Breast epithelium (tissue), 4 donors: ENCODE results near the gene IQCE. TPM values are rescaled to one million over a fixed set of nuclear protein-coding genes. Genes with fewer than 3 reads are reported as not detected.

ENCODE experiments used
- DNase-seq, 2 donors: peaks; one replicate each; pipeline ENCODE4 v3.0.0-alpha.2; 2019; ENCODE audit warnings: low spot score in 2 of 2
- H3K27ac ChIP-seq, 2 donors: fragments of 200-600 bp; sonication (generic) in 1 of 2; one replicate each; pipeline ENCODE4 v1.5.1; 2016 to 2019; ENCODE audit warnings: mild to moderate bottlenecking in 1 of 2
- H3K27me3 ChIP-seq, 2 donors: fragments of 200-600 bp; sonication (generic) in 1 of 2; one replicate each; pipeline versions ENCODE4 v1.5.1 to v1.6.0; 2017 to 2019; ENCODE audit warnings: control low read depth in 1 of 2, mild to moderate bottlenecking in 1 of 2
- H3K36me3 ChIP-seq: fragments of 200-600 bp; one replicate; pipeline ENCODE4 v1.5.1; 2019
- H3K4me1 ChIP-seq, 2 donors: fragments of 200-600 bp; sonication (generic); one replicate each; pipeline ENCODE4 v1.5.1; 2016 to 2019; ENCODE audit warnings: control low read depth in 1 of 2
- H3K4me3 ChIP-seq, 3 donors: fragments of 200-600 bp; sonication (generic); 1 replicate in 2 of 3; 2 replicates in 1 of 3; pipeline ENCODE4 v1.5.1; 2016 to 2019; ENCODE audit warnings: mild to moderate bottlenecking in 3 of 3, moderate library complexity in 2 of 3
- H3K9me3 ChIP-seq, 2 donors: fragments of 200-600 bp; sonication (generic) in 1 of 2; one replicate each; pipeline ENCODE4 v1.5.1; 2016 to 2019; ENCODE audit warnings: control low read depth in 1 of 2
- POLR2A ChIP-seq: fragments of 450-650 bp; IDR thresholded peaks from one replicate; pipeline ENCODE4 v1.6.1; 2016; ENCODE audit warnings: antibody characterized with exemption, mild to moderate bottlenecking, moderate library complexity
- POLR2AphosphoS5 ChIP-seq, 3 donors: sonication (generic); formaldehyde crosslinking; IDR thresholded peaks; one replicate each; pipeline ENCODE4 v1.6.1; 2017; ENCODE audit warnings: antibody characterized with exemption in 3 of 3
- intact Hi-C: fragments of 100-400 bp; cut with DNase I; formaldehyde crosslinking; loops from one replicate; pipeline ENCODE4 v1.15.1; 2023; ENCODE audit warnings: low total_unique reads
- total RNA-seq, 3 donors: library from RNA; depleted of rRNA; stranded (reverse); fragments of >200 nt; gene quantifications; one replicate each; pipeline ENCODE4 v1.1.0, GENCODE V29; 2016
- TF ChIP-seq, protein P1 (sequence below), 3 donors: fragments of 450-650 bp; IDR thresholded peaks; one replicate each; pipeline ENCODE4 v1.5.1; 2016 to 2017; ENCODE audit warnings: antibody characterized with exemption in 3 of 3, mild to moderate bottlenecking in 3 of 3, moderate library complexity in 3 of 3

The IQCE gene
- total RNA-seq, 3 donors from 2014 or later: 13.4 to 22.7 (median 13.8) TPM

DNA sequence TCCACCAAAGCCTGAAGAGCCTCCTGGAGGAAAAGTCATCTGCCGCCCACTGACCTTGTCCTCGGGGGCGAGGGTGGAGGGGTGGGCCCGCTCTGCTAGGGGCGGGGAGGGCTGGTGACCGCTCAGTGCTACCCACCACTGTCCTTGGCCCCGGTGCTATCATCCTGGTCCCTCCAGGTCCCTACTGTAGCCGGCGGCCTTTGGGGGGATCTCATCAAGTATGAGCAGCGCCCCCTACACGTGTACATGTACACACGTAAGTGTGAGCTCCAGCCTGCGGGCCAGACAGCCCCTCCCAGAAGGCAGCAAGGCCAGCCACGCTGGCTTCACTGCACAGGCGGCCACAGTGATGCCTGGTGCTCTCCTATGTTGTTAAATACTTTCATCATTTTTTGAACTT lies 92.6 kb downstream of the IQCE start:
- Histone ChIP-seq H3K27ac (no peak overlapping the region), H3K4me1 (no peaks in the 10 kb centered on the region), H3K36me3 (no peaks in the 10 kb centered on the region), H3K27me3 (no peaks in the 10 kb centered on the region), H3K9me3 (no peaks in the 10 kb centered on the region), H3K4me3 (no peak overlapping the region)
- TF ChIP-seq POLR2AphosphoS5 (IDR thresholded peaks at IDR 0.05) (no peak), POLR2A (no peak)
- TF ChIP-seq, protein P1, sequence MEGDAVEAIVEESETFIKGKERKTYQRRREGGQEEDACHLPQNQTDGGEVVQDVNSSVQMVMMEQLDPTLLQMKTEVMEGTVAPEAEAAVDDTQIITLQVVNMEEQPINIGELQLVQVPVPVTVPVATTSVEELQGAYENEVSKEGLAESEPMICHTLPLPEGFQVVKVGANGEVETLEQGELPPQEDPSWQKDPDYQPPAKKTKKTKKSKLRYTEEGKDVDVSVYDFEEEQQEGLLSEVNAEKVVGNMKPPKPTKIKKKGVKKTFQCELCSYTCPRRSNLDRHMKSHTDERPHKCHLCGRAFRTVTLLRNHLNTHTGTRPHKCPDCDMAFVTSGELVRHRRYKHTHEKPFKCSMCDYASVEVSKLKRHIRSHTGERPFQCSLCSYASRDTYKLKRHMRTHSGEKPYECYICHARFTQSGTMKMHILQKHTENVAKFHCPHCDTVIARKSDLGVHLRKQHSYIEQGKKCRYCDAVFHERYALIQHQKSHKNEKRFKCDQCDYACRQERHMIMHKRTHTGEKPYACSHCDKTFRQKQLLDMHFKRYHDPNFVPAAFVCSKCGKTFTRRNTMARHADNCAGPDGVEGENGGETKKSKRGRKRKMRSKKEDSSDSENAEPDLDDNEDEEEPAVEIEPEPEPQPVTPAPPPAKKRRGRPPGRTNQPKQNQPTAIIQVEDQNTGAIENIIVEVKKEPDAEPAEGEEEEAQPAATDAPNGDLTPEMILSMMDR (IDR thresholded peaks at IDR 0.05): no peak
- no peak for DNase-seq
- intact Hi-C loops: no loop called here

GRCh38 chr7:2651847-2652735 lies 93.3 kb downstream of the IQCE start:
- Histone ChIP-seq H3K27ac (no peak overlapping the region), H3K36me3 (no peaks in the 10 kb centered on the region), H3K27me3 (no peaks in the 10 kb centered on the region), H3K4me1 (no peaks in the 10 kb centered on the region), H3K4me3 (no peak overlapping the region), H3K9me3 (no peaks in the 10 kb centered on the region)
- DNase-seq: no peak
- TF ChIP-seq POLR2AphosphoS5 (IDR thresholded peaks at IDR 0.05): no peak
- TF ChIP-seq, protein P1 (IDR thresholded peaks at IDR 0.05): no peak
- TF ChIP-seq POLR2A: no peak
- intact Hi-C loops: no loop called here

DNA sequence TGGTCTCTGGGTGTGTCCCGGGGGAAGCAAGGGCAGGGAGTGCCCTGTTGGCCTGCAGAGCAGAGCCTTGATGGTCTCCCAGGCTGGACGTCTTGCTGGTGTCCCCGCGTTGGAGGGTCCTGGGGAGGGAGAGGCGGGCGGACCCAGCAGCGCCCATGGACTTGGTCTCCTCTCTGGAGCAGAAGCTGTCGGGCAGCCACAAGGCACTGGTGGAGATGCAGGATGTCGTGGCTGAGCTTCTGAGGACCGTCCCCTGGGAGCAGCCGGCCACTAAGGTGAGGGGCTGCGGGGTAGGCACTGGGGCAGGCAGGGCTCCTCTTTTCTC lies 93.9 kb downstream of the IQCE start:
- Histone ChIP-seq H3K36me3 (no peaks in the 10 kb centered on the region), H3K4me3 (no peak overlapping the region), H3K9me3 (no peaks in the 10 kb centered on the region), H3K27ac (no peak overlapping the region), H3K27me3 (no peaks in the 10 kb centered on the region), H3K4me1 (no peaks in the 10 kb centered on the region)
- intact Hi-C loops: no loop called here
- TF ChIP-seq, protein P1 (IDR thresholded peaks at IDR 0.05): no peak
- TF ChIP-seq POLR2AphosphoS5 (IDR thresholded peaks at IDR 0.05): no peak
- DNase-seq: no peak

GRCh38 chr7:2654059-2654458 lies 95.3 kb downstream of the IQCE start:
- TF ChIP-seq POLR2AphosphoS5 (IDR thresholded peaks at IDR 0.05) (no peak), POLR2A (no peak)
- TF ChIP-seq, protein P1 (IDR thresholded peaks at IDR 0.05): no peak
- H3K4me1 ChIP-seq: no peaks in the 10 kb centered on the region
- no peaks in the 10 kb centered on the region for H3K36me3 ChIP-seq
- DNase-seq: no peak
- no peaks in the 10 kb centered on the region for H3K9me3 ChIP-seq
- no peak overlapping the region for H3K27ac ChIP-seq
- intact Hi-C loops: no loop called here
- H3K27me3 ChIP-seq: no peaks in the 10 kb centered on the region
- no peak overlapping the region for H3K4me3 ChIP-seq

DNA sequence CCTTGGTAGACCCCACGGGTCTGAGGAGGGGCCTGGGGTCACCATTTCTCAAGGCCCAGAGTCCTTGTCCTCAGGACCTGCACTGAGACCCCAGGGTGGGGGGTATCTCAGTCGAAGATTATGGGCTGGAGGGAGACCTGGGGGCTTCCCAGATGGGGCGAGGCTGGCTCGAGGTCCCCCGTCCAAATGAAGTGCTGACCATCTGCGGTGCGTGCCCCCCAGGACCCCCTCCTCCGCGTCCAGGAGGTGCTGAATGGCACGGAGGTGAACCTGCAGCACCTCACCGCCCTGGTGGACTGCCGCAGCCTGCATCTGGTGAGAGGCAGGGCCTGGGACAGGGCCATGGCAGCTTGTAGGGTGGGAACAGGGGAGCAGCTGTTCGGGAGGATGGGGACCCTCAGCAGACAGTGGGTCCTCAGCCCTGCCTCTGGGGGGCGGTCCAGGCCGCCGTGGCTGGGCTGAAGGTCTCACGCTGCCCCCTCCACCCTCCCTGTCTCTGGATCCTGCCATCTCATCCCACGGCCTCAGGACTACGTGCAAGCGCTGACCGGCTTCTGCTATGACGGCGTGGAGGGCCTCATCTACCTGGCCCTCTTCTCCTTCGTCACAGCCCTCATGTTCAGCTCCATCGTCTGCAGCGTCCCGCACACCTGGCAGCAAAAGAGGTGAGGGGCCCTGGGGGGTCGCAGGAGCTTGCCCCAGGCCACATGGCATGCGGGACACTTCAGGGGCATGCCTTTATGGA lies 97.3 kb downstream of the IQCE start:
- H3K4me3 ChIP-seq: no peak overlapping the region
- H3K9me3 ChIP-seq: no peaks in the 10 kb centered on the region
- intact Hi-C loops: no loop called here
- no peaks in the 10 kb centered on the region for H3K36me3 ChIP-seq
- no peak for DNase-seq
- no peaks in the 10 kb centered on the region for H3K27me3 ChIP-seq
- no peaks in the 10 kb centered on the region for H3K4me1 ChIP-seq
- no peak overlapping the region for H3K27ac ChIP-seq
- TF ChIP-seq, protein P1 (IDR thresholded peaks at IDR 0.05): no peak
- no peak for TF ChIP-seq POLR2A
- no peak for TF ChIP-seq POLR2AphosphoS5 (IDR thresholded peaks at IDR 0.05)
